ENCODE results near the gene DHRS3. TPM values are rescaled to one million over a fixed set of nuclear protein-coding genes. Genes with fewer than 3 reads are reported as not detected.

DHRS3 gene
- total and polyA plus RNA-seq, 10 of the 15 experiments (the other 5 are each of a cell fraction or from before 2014, with no cell fraction given), result 0.23 to 29.7 (median 1.2) TPM

GRCh38 chr1:12618965-12619791 is 1.2 kb upstream of the DHRS3 start:
- no peaks in the 10 kb centered on the region; the same call in 1 of the 2 replicates for H4K20me1 ChIP-seq (ENCODE audit: control insufficient read depth, insufficient read depth)
- H3K79me2 ChIP-seq (ENCODE audit: control insufficient read depth, insufficient read depth, low read length), result no peaks in the 10 kb centered on the region
- H2AFZ ChIP-seq (ENCODE audit: control insufficient read depth, low read depth, low read length), result peak overlapping the region; percentile 13; the same call in 1 of the 2 replicates
- peak overlapping the region; percentile 83 for H3K4me2 ChIP-seq (ENCODE audit: control insufficient read depth, insufficient read depth)
- H3K36me3 ChIP-seq (ENCODE audit: control insufficient read depth in 2 of 2, insufficient read depth in 2 of 2, low read length in 1 of 2), result no peaks in the 10 kb centered on the region
- FAIRE-seq (no peak), ATAC-seq (peak; percentile 18), DNase-seq (ENCODE audit: low read depth, low spot score) (no peak)
- ChIA-PET RAD21 (ENCODE audit: unreplicated experiment) (interaction anchor here (0.7 to 5.0 kb wide), 16 partner anchors 17 to 525 kb away, joined by 3 to 50 read pairs (median 6); no protein-coding TSS in a partner anchor), CTCF (interaction anchor here (0.7 to 6.1 kb wide), 23 partner anchors 17 to 494 kb away, joined by 3 to 63 read pairs (median 4); no protein-coding TSS in a partner anchor), POLR2A (interaction anchor here (0.6 to 1.7 kb wide), 4 partner anchors 15 to 275 kb away, joined by 3 to 4 read pairs (median 3); no protein-coding TSS in a partner anchor), SMC1A (ENCODE audit: uncharacterized antibody, unreplicated experiment) (interaction anchor here (0.6 to 4.9 kb wide), 17 partner anchors 17 to 1472 kb away, joined by 3 to 49 read pairs (median 5); no protein-coding TSS in a partner anchor)
- no peak overlapping the region for H3K9ac ChIP-seq (ENCODE audit: control insufficient read depth, insufficient read depth, low read length)
- WGBS (ENCODE audit: insufficient coverage, insufficient replicate concordance, low lambda C conversion rate, missing lambda C conversion rate), result 1% methylated on average over 30 of the region's 30 CpGs
- in situ Hi-C loops (cut with MboI) (loop anchor here (5.0 kb wide), 2 partner anchors 307 to 347 kb away; no protein-coding TSS in a partner anchor), intact Hi-C loops (cut with micrococcal nuclease; ENCODE audit: unreplicated experiment) (no loop called here)
- 0 out of 2 replicates have a peak, but pooled peaks have one; percentile 1 for TF ChIP-seq FOXK2 (IDR thresholded peaks at IDR 0.05)
- no peak for TF ChIP-seq MTA2 (IDR thresholded peaks at IDR 0.05; ENCODE audit: low read depth)
- TF ChIP-seq BHLHE40 (IDR thresholded peaks at IDR 0.05; ENCODE audit: borderline replicate concordance in 1 of 2, low read depth in 2 of 2, low read length in 1 of 2), result peak in 1 of 2 experiments; percentile 47; a peak in 1 of 4 replicates
- no peak overlapping the region for H3K27ac ChIP-seq (ENCODE audit: control insufficient read depth, insufficient read depth)
- no peaks in the 10 kb centered on the region for H3K9me3 ChIP-seq (replicated peaks; ENCODE audit: control insufficient read depth, insufficient read depth, low read length)
- H3K4me3 ChIP-seq, result peak overlapping the region; percentile 67
- peaks cover 19% of the 10 kb centered on the region for H3K4me1 ChIP-seq (ENCODE audit: control insufficient read depth, insufficient read depth, low read length)
- no TSS peak for BruUV-seq (replicated peaks)
- peaks cover 4 to 13% of the 10 kb centered on the region in 2 experiments for H3K27me3 ChIP-seq (replicated peaks in 1 of 2; ENCODE audit: control insufficient read depth in 2 of 2, insufficient read depth in 2 of 2, low read length in 1 of 2)

GRCh38 chr1:12618661-12618964 is 603 bp upstream of the DHRS3 start:
- no peak overlapping the region for H3K27ac ChIP-seq (ENCODE audit: control insufficient read depth, insufficient read depth)
- H3K9ac ChIP-seq (ENCODE audit: control insufficient read depth, insufficient read depth, low read length), result no peak overlapping the region
- no peaks in the 10 kb centered on the region for H3K9me3 ChIP-seq (replicated peaks; ENCODE audit: control insufficient read depth, insufficient read depth, low read length)
- in situ Hi-C loops (cut with MboI), result loop anchor here (5.0 kb wide), 2 partner anchors 306 to 346 kb away; no protein-coding TSS in a partner anchor
- ATAC-seq, result no peak; the same call in 2 of the 3 replicates
- RAD21 ChIA-PET (ENCODE audit: unreplicated experiment), result interaction anchor here (0.7 to 5.0 kb wide), 14 partner anchors 16 to 494 kb away, joined by 3 to 50 read pairs (median 6); no protein-coding TSS in a partner anchor
- WGBS (ENCODE audit: insufficient coverage, insufficient replicate concordance, low lambda C conversion rate, missing lambda C conversion rate), result 0% methylated on average over 6 of the region's 6 CpGs
- POLR2A ChIA-PET, result interaction anchor here (0.6 to 1.7 kb wide), 3 partner anchors 15 to 274 kb away, joined by 3 to 4 read pairs (median 3); no protein-coding TSS in a partner anchor
- peak overlapping the region; percentile 67 for H3K4me3 ChIP-seq
- peaks cover 4 to 13% of the 10 kb centered on the region in 2 experiments for H3K27me3 ChIP-seq (replicated peaks in 1 of 2; ENCODE audit: control insufficient read depth in 2 of 2, insufficient read depth in 2 of 2, low read length in 1 of 2)
- H3K4me1 ChIP-seq (ENCODE audit: control insufficient read depth, insufficient read depth, low read length), result peaks cover 19% of the 10 kb centered on the region
- no TSS peak for BruUV-seq (replicated peaks)
- intact Hi-C loops (cut with micrococcal nuclease; ENCODE audit: unreplicated experiment), result no loop called here
- no peaks in the 10 kb centered on the region for H3K36me3 ChIP-seq (ENCODE audit: control insufficient read depth in 2 of 2, insufficient read depth in 2 of 2, low read length in 1 of 2)
- H2AFZ ChIP-seq (ENCODE audit: control insufficient read depth, low read depth, low read length), result peak overlapping the region; percentile 28; the same call in 1 of the 2 replicates
- FAIRE-seq, result no peak
- CTCF ChIA-PET, result interaction anchor here (0.7 to 6.1 kb wide), 18 partner anchors 16 to 494 kb away, joined by 3 to 63 read pairs (median 5); no protein-coding TSS in a partner anchor
- H3K79me2 ChIP-seq (ENCODE audit: control insufficient read depth, insufficient read depth, low read length), result no peaks in the 10 kb centered on the region
- 0 out of 2 replicates have a peak, but pooled peaks have one; percentile 14 for TF ChIP-seq EZH2 (IDR thresholded peaks at IDR 0.05; ENCODE audit: borderline replicate concordance, control insufficient read depth, low read depth, low read length)
- no peak for TF ChIP-seq MEF2B (IDR thresholded peaks at IDR 0.05; ENCODE audit: partially characterized antibody, poor library complexity, severe bottlenecking)
- TF ChIP-seq FOXK2 (IDR thresholded peaks at IDR 0.05), result 0 out of 2 replicates have a peak, but pooled peaks have one; percentile 24
- H4K20me1 ChIP-seq (ENCODE audit: control insufficient read depth, insufficient read depth), result no peaks in the 10 kb centered on the region; the same call in none of the 2 replicates
- H3K4me2 ChIP-seq (ENCODE audit: control insufficient read depth, insufficient read depth), result peak overlapping the region; percentile 83
- SMC1A ChIA-PET (ENCODE audit: uncharacterized antibody, unreplicated experiment), result interaction anchor here (0.6 to 4.9 kb wide), 13 partner anchors 16 to 435 kb away, joined by 3 to 49 read pairs (median 5); no protein-coding TSS in a partner anchor
- no peak for DNase-seq (ENCODE audit: low read depth, low spot score)
